ENCODE measurements around the gene LCN1. TPM values are rescaled to one million over a fixed set of nuclear protein-coding genes. Genes with fewer than 3 reads are reported as not detected.

The LCN1 gene
- total RNA-seq, 4 donors from 2014 or later: not detected

GRCh38 chr9:135485385-135485784, 35.9 kb upstream of the LCN1 start:
- H3K27me3 ChIP-seq: no peaks in the 10 kb centered on the region
- no peak for TF ChIP-seq CTCF (IDR thresholded peaks at IDR 0.05)
- TF ChIP-seq POLR2A (IDR thresholded peaks at IDR 0.05): no peak
- 90 to 94% methylated on average over 19 to 23 of the region's 25 CpGs for WGBS, 2 donors
- no peak overlapping the region for H3K27ac ChIP-seq
- no peaks in the 10 kb centered on the region for H3K9me3 ChIP-seq
- H3K36me3 ChIP-seq: peaks cover 16 to 66% (median 16%) of the 10 kb centered on the region in 3 donors
- DNase-seq: no peak
- H3K4me3 ChIP-seq: no peak overlapping the region
- intact Hi-C loops (cut with DNase I): no loop called here
- peaks cover 0 to 15% (median 9%) of the 10 kb centered on the region in 3 donors for H3K4me1 ChIP-seq

GRCh38 chr9:135485832-135486231, 35.4 kb upstream of the LCN1 start:
- Histone ChIP-seq H3K27ac (no peak overlapping the region), H3K9me3 (no peaks in the 10 kb centered on the region), H3K4me1 (peaks cover 0 to 10% (median 5%) of the 10 kb centered on the region in 3 donors), H3K27me3 (no peaks in the 10 kb centered on the region), H3K36me3 (peaks cover 16 to 66% (median 16%) of the 10 kb centered on the region in 3 donors), H3K4me3 (no peak overlapping the region)
- DNase-seq: no peak
- no peak for TF ChIP-seq CTCF (IDR thresholded peaks at IDR 0.05)
- no peak for TF ChIP-seq POLR2A (IDR thresholded peaks at IDR 0.05)
- intact Hi-C loops (cut with DNase I): no loop called here
- WGBS, 2 donors: 90% methylated on average over 20 of the region's 21 CpGs; no CpG with 5 or more reads in 1 of the 2 donors

GRCh38 chr9:135486267-135487065, 34.8 kb upstream of the LCN1 start:
- H3K4me1 ChIP-seq: peaks cover 0 to 4% (median 0%) of the 10 kb centered on the region in 3 donors
- 92 to 94% methylated on average over 13 to 17 of the region's 33 CpGs for WGBS, 2 donors
- no peaks in the 10 kb centered on the region for H3K27me3 ChIP-seq
- no peak for TF ChIP-seq CTCF (IDR thresholded peaks at IDR 0.05)
- TF ChIP-seq POLR2A (IDR thresholded peaks at IDR 0.05): no peak
- intact Hi-C loops (cut with DNase I): no loop called here
- DNase-seq: no peak
- no peaks in the 10 kb centered on the region for H3K9me3 ChIP-seq
- H3K27ac ChIP-seq: no peak overlapping the region
- H3K36me3 ChIP-seq: peaks cover 16 to 66% (median 16%) of the 10 kb centered on the region in 3 donors
- no peak overlapping the region for H3K4me3 ChIP-seq

GRCh38 chr9:135487281-135488012, 33.8 kb upstream of the LCN1 start:
- intact Hi-C loops (cut with DNase I): no loop called here
- Histone ChIP-seq H3K9me3 (no peaks in the 10 kb centered on the region), H3K27me3 (no peaks in the 10 kb centered on the region), H3K27ac (no peak overlapping the region), H3K4me3 (no peak overlapping the region), H3K36me3 (peaks cover 16 to 66% (median 16%) of the 10 kb centered on the region in 3 donors), H3K4me1 (no peaks in the 10 kb centered on the region)
- TF ChIP-seq CTCF (IDR thresholded peaks at IDR 0.05): no peak
- TF ChIP-seq POLR2A (IDR thresholded peaks at IDR 0.05): no peak
- no peak for DNase-seq
- 70 to 93% methylated on average over 2 to 17 of the region's 40 CpGs for WGBS, 2 donors

- no peak overlapping the region for H3K4me3 ChIP-seq
- H3K36me3 ChIP-seq: peaks cover 16 to 66% (median 16%) of the 10 kb centered on the region in 3 donors
- intact Hi-C loops (cut with DNase I): no loop called here
- TF ChIP-seq CTCF (IDR thresholded peaks at IDR 0.05) (no peak), POLR2A (IDR thresholded peaks at IDR 0.05) (no peak)
- DNase-seq: no peak
- H3K4me1 ChIP-seq: no peaks in the 10 kb centered on the region
- WGBS, 2 donors: 96 to 97% methylated on average over 17 to 18 of the region's 18 CpGs
- H3K9me3 ChIP-seq: no peaks in the 10 kb centered on the region
- no peaks in the 10 kb centered on the region for H3K27me3 ChIP-seq
- H3K27ac ChIP-seq: no peak overlapping the region
Measured at GRCh38 chr9:135488013-135488330, 33.3 kb upstream of the LCN1 start.

Data from esophagus squamous epithelium (tissue), 5 donors.